ENCODE data around the gene LGALS12. TPM values are rescaled to one million over a fixed set of nuclear protein-coding genes. Genes with fewer than 3 reads are reported as not detected.

The LGALS12 gene, protein sequence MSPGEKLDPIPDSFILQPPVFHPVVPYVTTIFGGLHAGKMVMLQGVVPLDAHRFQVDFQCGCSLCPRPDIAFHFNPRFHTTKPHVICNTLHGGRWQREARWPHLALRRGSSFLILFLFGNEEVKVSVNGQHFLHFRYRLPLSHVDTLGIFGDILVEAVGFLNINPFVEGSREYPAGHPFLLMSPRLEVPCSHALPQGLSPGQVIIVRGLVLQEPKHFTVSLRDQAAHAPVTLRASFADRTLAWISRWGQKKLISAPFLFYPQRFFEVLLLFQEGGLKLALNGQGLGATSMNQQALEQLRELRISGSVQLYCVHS
- total RNA-seq (2013; cell fraction: nucleolus; rRNA removed) = not detected in 2 replicates
- total RNA-seq (2014; rRNA removed) (not detected in 2 replicates), total RNA-seq (2014; rRNA removed; fragmentation: Illumina TruSeq; extraction: Trizol) (not detected in 2 replicates), total RNA-seq (2021) (not detected in 2 replicates), polyA plus RNA-seq (2011; rRNA removed) (not detected in 2 replicates), polyA plus RNA-seq (2014; fragmentation: Illumina TruSeq; extraction: Trizol) (not detected in 2 replicates), polyA plus RNA-seq (2014; fragmentation: Nextera tagmentation; extraction: Ambion mirVana) (not detected), polyA plus RNA-seq (2014; rRNA removed) (not detected in 2 replicates), polyA plus RNA-seq (2016; fragmentation: Nextera tagmentation; extraction: Ambion mirVana) (not detected), polyA minus RNA-seq (2011; rRNA and poly(A)+ RNA removed) (not detected in 2 replicates), Bru-seq, nascent RNA (percentile 7 among the genes with signal in this experiment), BruChase-seq, experiment 1, labeled RNA remaining after a 6-hour chase (not detected), BruChase-seq, experiment 2, labeled RNA remaining after a 2-hour chase (not detected)
- not detected for polyA plus RNA-seq (2011; ENCODE audit: low read depth)
- not detected in 2 replicates for polyA plus RNA-seq (2011; cell fraction: cytosol; rRNA removed)
- not detected in 2 replicates for polyA plus RNA-seq (2011; cell fraction: nucleus; rRNA removed)
- not detected in 2 replicates for polyA plus RNA-seq (2012)
- not detected in 2 replicates for polyA minus RNA-seq (2011; cell fraction: cytosol; rRNA and poly(A)+ RNA removed)
- not detected in 2 replicates for polyA minus RNA-seq (2011; cell fraction: nucleus; rRNA and poly(A)+ RNA removed)
- long read RNA-seq, experiment 1 = 0 reads
- long read RNA-seq, experiment 2 = 0 reads

DNA sequence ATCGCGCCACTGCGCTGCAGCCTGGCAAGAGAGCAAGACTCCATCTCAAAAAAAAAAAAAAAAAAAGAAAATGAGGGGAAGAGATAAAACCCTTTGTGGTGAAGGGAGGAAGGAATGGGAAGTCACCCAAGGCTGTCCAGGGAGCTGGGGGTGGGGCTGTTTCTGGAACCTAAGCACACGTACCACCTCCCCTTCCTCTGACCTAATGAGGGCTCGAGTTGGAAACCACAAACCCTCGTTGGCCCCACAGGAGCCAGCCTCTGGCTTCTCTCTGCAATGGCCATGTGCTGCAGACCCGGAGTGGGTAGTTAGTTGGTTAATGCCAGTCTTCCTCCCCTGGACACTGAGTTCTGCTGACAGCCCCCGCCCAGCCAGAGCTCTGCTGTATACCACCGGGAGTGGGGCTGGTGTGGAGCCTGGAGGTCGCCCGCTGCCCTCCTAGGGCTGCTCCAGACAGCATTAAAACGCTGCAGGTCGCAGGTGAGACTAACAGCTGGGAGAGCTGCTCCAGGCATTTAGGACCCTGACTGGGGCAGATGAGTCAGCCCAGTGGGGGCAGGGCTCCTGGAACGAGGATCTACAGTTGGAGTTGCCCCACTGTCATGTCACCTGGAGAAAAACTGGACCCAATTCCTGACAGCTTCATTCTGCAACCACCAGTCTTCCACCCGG is at the start of gene LGALS12:
TSS of gene LGALS12 (plus strand) at position 228 of the 672 bp plus-strand sequence. CDS start at position 603, 375 bp downstream.
- FAIRE-seq = no peak
- no peak for DNase-seq (ENCODE audit: low read depth, low spot score)
- Histone ChIP-seq H2AFZ (ENCODE audit: control insufficient read depth, low read depth, low read length) (no peak within 1 kb of the TSS), H3K9ac (ENCODE audit: control insufficient read depth, insufficient read depth, low read length) (no peak within 1 kb of the TSS), H3K27me3 (replicated peaks in 1 of 2; ENCODE audit: control insufficient read depth in 2 of 2, insufficient read depth in 2 of 2, low read length in 1 of 2) (no peaks in the 10 kb centered on the region), H3K4me2 (ENCODE audit: control insufficient read depth, insufficient read depth) (no peak within 1 kb of the TSS), H3K79me2 (ENCODE audit: control insufficient read depth, insufficient read depth, low read length) (no peaks in the 10 kb centered on the region), H3K4me1 (ENCODE audit: control insufficient read depth, insufficient read depth, low read length) (peaks cover 5% of the 10 kb centered on the region; the same call in 1 of the 2 replicates), H4K20me1 (ENCODE audit: control insufficient read depth, insufficient read depth) (no peaks in the 10 kb centered on the region), H3K9me3 (replicated peaks; ENCODE audit: control insufficient read depth, insufficient read depth, low read length) (no peaks in the 10 kb centered on the region), H3K4me3 (no peak within 1 kb of the TSS), H3K27ac (ENCODE audit: control insufficient read depth, insufficient read depth) (no peak within 1 kb of the TSS), H3K36me3 (ENCODE audit: control insufficient read depth in 2 of 2, insufficient read depth in 2 of 2, low read length in 1 of 2) (no peaks in the 10 kb centered on the region)
- ChIA-PET CTCF (interaction anchor here (0.7 to 1.0 kb wide), 2 partner anchors 68 to 233 kb away, joined by 3 read pairs; no protein-coding TSS in a partner anchor), RAD21 (ENCODE audit: unreplicated experiment) (no interaction called here), POLR2A (interaction anchor here (0.6 to 0.9 kb wide), 3 partner anchors 16 to 297 kb away, joined by 3 to 6 read pairs (median 3); no protein-coding TSS in a partner anchor), SMC1A (ENCODE audit: uncharacterized antibody, unreplicated experiment) (interaction anchor here (1.3 kb wide), 1 partner anchor 133 kb away, joined by 3 read pairs; no protein-coding TSS in a partner anchor)
- intact Hi-C loops (cut with micrococcal nuclease; ENCODE audit: unreplicated experiment) (no loop called here), in situ Hi-C loops (cut with MboI) (no loop called here)
- BruUV-seq (replicated peaks) = no TSS peak
- WGBS (ENCODE audit: insufficient coverage, insufficient replicate concordance, low lambda C conversion rate, missing lambda C conversion rate) = 5% methylated on average over 15 of the region's 15 CpGs
- no peak for ATAC-seq
- TF ChIP-seq RBBP5 (conservative IDR thresholded peaks at IDR 0.05) (no peak), RUNX3 (IDR thresholded peaks at IDR 0.05; ENCODE audit: low read length) (peak; percentile 23)

Measured in GM12878 (cell line).